PC-9 (cell line): ENCODE results near the gene CFAP251. TPM values are rescaled to one million over a fixed set of nuclear protein-coding genes. Genes with fewer than 3 reads are reported as not detected.

Source experiments
- BruUV-seq: library from RNA; stranded (reverse); fragments of 400-500 nt; replicated peaks from 2 replicates; lab custom pipeline; 2021; lab: Mats Ljungman, UMichigan
- CTCF ChIA-PET: fragments of 300-600 bp; sonication (Branson Sonifier 250); formaldehyde crosslinking; loops from one replicate; lab custom pipeline; 2022; ENCODE audit warnings: antibody characterized with exemption; lab: Charles Lee
- POLR2A ChIA-PET: fragments of 300-600 bp; sonication (Branson Sonifier 250); formaldehyde crosslinking; loops from one replicate; lab custom pipeline; 2022; ENCODE audit warnings: antibody characterized with exemption; ENCODE audit not compliant: unreplicated experiment; lab: Charles Lee
- DNase-seq, 2 experiments: peaks; one replicate each; pipeline versions ENCODE4 v3.0.0 to v3.0.0-alpha.2; 2015 to 2022; ENCODE audit warnings: mixed read lengths in 1 of 2
- H2AFZ ChIP-seq: fragments of 200-600 bp; sonication (generic); 2 replicates; pipeline ENCODE4 v1.8.1; 2017; ENCODE audit warnings: antibody characterized with exemption
- H3F3A ChIP-seq: fragments of 200-600 bp; sonication (generic); 2 replicates; pipeline ENCODE4 v1.8.1; 2017; ENCODE audit warnings: antibody characterized with exemption, mild to moderate bottlenecking, low read depth; ENCODE audit not compliant: insufficient read depth
- H3K27ac ChIP-seq: fragments of 200-600 bp; sonication (generic); 2 replicates; pipeline ENCODE4 v1.6.1; 2016; ENCODE audit warnings: mixed run types
- H3K27me3 ChIP-seq: fragments of 200-600 bp; sonication (generic); 2 replicates; pipeline ENCODE4 v1.6.1; 2016; ENCODE audit warnings: low read depth, mixed run types; ENCODE audit not compliant: insufficient read depth
- H3K36me3 ChIP-seq: fragments of 200-600 bp; sonication (generic); 2 replicates; pipeline ENCODE4 v1.6.1; 2016; ENCODE audit warnings: low read depth, mixed run types
- H3K4me1 ChIP-seq: fragments of 200-600 bp; sonication (generic); replicated peaks from 2 replicates; pipeline ENCODE4 v1.6.1; 2016; ENCODE audit warnings: mixed run types; ENCODE audit not compliant: insufficient read depth
- H3K4me2 ChIP-seq: fragments of 200-600 bp; sonication (generic); 2 replicates; pipeline ENCODE4 v1.6.1; 2017; ENCODE audit warnings: mixed run types
- H3K4me3 ChIP-seq: fragments of 200-600 bp; sonication (generic); 2 replicates; pipeline ENCODE4 v1.6.1; 2016; ENCODE audit warnings: mixed run types
- H3K79me2 ChIP-seq: fragments of 200-600 bp; sonication (generic); 2 replicates; pipeline ENCODE4 v1.6.1; 2017; ENCODE audit warnings: low read depth, mixed run types
- H3K9me2 ChIP-seq: fragments of 200-600 bp; sonication (generic); 2 replicates; pipeline ENCODE4 v1.8.1; 2017; ENCODE audit warnings: mild to moderate bottlenecking; ENCODE audit not compliant: insufficient read depth
- H3K9me3 ChIP-seq: fragments of 200-600 bp; sonication (generic); 2 replicates; pipeline ENCODE4 v1.8.1; 2016; ENCODE audit warnings: low read depth; ENCODE audit not compliant: insufficient read depth
- H4K20me1 ChIP-seq: fragments of 200-600 bp; sonication (generic); 2 replicates; pipeline ENCODE4 v1.8.1; 2017; ENCODE audit not compliant: insufficient read depth
- EZH2 ChIP-seq: fragments of 200-600 bp; sonication (generic); IDR thresholded peaks from 2 replicates; pipeline ENCODE4 v1.8.0; 2017; ENCODE audit warnings: antibody characterized with exemption, low read depth
- intact Hi-C: fragments of 100-400 bp; cut with micrococcal nuclease; formaldehyde crosslinking; loops from one replicate; pipeline ENCODE4 v1.10.0; 2022; ENCODE audit not compliant: unreplicated experiment
- total RNA-seq: library from RNA; stranded (reverse); gene quantifications from 2 replicates; pipeline ENCODE4 v1.2.3, GENCODE V29; 2021
- TF ChIP-seq, protein P1 (sequence below): fragments of 200-600 bp; sonication (generic); conservative IDR thresholded peaks from 2 replicates; pipeline ENCODE4 v1.6.1; 2017; ENCODE audit warnings: mixed run types, antibody characterized with exemption, mild to moderate bottlenecking, moderate library complexity

The CFAP251 gene
- total RNA-seq, 1 experiment from 2014 or later = 4.3 TPM

DNA sequence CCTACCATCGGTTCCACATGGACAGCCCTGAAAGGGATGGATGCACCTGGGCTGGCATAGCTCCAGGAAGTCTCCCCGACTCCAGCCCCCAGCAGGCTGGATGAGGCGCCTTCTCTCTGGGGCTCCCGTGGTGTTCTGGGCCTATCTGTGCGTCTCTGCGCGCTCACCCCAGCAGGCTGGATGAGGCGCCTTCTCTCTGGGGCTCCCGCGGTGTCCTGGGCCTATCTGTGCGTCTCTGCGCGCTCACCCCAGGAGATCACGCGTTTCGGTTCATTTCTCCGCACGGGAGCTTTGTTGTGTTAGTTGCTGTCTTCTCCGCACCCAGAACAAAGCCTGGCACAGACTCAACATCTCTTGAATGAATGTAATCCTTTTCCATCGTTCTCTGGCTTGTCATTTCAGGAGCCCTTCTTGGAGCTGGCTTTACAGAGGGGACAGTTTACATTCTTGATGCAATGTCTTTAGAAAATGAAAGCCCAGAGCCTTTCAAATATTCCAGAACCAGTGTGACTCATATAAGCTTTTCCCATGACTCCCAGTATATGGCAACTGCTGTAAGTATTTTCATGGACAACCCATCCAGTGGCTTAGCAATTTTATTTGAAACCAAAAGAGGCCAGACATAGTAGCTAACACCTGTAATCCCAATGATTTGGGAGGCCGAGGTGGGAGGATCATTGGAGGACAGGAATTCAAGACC is 40.3 kb downstream of the CFAP251 start:
- TF ChIP-seq, protein P1, sequence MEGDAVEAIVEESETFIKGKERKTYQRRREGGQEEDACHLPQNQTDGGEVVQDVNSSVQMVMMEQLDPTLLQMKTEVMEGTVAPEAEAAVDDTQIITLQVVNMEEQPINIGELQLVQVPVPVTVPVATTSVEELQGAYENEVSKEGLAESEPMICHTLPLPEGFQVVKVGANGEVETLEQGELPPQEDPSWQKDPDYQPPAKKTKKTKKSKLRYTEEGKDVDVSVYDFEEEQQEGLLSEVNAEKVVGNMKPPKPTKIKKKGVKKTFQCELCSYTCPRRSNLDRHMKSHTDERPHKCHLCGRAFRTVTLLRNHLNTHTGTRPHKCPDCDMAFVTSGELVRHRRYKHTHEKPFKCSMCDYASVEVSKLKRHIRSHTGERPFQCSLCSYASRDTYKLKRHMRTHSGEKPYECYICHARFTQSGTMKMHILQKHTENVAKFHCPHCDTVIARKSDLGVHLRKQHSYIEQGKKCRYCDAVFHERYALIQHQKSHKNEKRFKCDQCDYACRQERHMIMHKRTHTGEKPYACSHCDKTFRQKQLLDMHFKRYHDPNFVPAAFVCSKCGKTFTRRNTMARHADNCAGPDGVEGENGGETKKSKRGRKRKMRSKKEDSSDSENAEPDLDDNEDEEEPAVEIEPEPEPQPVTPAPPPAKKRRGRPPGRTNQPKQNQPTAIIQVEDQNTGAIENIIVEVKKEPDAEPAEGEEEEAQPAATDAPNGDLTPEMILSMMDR = no peak
- no peak for TF ChIP-seq EZH2
- Histone ChIP-seq H3K79me2 (no peaks in the 10 kb centered on the region), H4K20me1 (no peaks in the 10 kb centered on the region), H3K9me2 (no peaks in the 10 kb centered on the region), H2AFZ (no peak overlapping the region), H3K4me3 (no peak overlapping the region), H3K36me3 (no peaks in the 10 kb centered on the region), H3F3A (no peaks in the 10 kb centered on the region), H3K27me3 (no peaks in the 10 kb centered on the region), H3K4me2 (no peak overlapping the region), H3K4me1 (no peaks in the 10 kb centered on the region), H3K9me3 (no peaks in the 10 kb centered on the region), H3K27ac (no peak overlapping the region)
- ChIA-PET POLR2A (interaction anchor here (0.6 kb wide), 1 partner anchor 37 kb away, joined by 14 read pairs; no protein-coding TSS in a partner anchor), CTCF (interaction anchor here (0.6 kb wide), 1 partner anchor 33 kb away, joined by 3 read pairs; no protein-coding TSS in a partner anchor)
- DNase-seq = no peak
- intact Hi-C loops = no loop called here
- no TSS peak for BruUV-seq

DNA sequence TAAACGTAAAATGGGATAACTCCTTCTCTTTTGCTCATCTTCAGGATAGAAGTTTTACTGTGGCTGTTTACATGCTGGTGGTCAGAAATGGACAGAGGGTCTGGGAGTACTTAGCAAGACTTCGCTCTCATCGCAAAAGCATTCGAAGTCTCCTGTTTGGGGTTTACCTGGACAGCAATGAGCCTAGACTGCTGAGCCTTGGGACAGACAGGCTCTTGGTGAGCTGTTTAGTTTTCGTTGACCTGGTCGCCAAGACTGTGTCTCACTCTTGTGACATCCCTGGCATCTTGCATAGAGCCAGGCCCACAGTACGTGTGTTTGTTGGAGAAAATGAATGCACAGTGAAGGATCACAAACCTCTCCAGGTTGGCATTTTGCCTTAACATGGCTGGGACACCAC is 42.1 kb downstream of the CFAP251 start:
- Histone ChIP-seq H3K27ac (no peak overlapping the region), H3K79me2 (no peaks in the 10 kb centered on the region), H3K4me3 (no peak overlapping the region), H3K9me3 (no peaks in the 10 kb centered on the region), H3K4me1 (no peaks in the 10 kb centered on the region), H3F3A (no peaks in the 10 kb centered on the region), H3K9me2 (no peaks in the 10 kb centered on the region), H4K20me1 (no peaks in the 10 kb centered on the region), H3K4me2 (no peak overlapping the region), H3K27me3 (no peaks in the 10 kb centered on the region), H2AFZ (no peak overlapping the region), H3K36me3 (no peaks in the 10 kb centered on the region)
- POLR2A ChIA-PET = no interaction called here
- BruUV-seq = no TSS peak
- TF ChIP-seq, protein P1 = no peak
- TF ChIP-seq EZH2 = no peak
- DNase-seq = no peak
- intact Hi-C loops = no loop called here
- CTCF ChIA-PET = no interaction called here

DNA sequence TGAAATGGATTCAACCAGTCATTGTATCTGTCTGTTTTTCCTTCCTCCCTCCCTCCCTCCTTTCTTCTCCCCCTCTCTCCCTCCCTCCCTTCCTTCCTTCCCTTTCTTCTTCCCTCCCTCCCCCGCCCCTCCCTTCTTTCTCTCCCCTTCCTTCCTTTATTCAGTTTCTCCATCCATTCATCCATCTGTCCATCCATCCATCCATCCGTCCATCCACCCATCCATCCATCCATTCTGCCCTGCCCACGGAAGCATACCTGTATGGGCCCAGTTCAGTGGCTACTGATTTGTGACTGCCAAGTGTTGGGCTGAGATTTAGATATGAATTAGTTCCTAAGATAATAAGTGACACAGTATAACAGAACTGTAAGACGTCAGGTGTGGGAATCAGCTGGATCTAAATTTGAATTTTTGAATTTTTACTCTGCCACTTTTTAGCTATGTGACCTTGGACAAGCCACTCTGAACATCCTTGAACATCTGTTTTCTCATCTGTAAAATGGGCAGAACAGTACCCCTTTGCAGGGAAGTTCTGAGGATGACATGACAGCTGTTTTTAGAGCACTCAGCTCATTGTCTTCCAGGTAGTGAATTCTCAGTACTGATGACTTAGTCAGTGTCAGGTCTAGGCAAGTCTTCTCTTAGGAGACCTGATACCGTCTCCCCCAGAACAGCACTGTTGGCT is 42.9 kb downstream of the CFAP251 start:
- DNase-seq = no peak
- Histone ChIP-seq H3K79me2 (no peaks in the 10 kb centered on the region), H3K27ac (no peak overlapping the region), H3F3A (no peaks in the 10 kb centered on the region), H2AFZ (no peak overlapping the region), H3K4me1 (no peaks in the 10 kb centered on the region), H3K4me2 (no peak overlapping the region), H3K4me3 (no peak overlapping the region), H3K27me3 (no peaks in the 10 kb centered on the region), H3K9me3 (no peaks in the 10 kb centered on the region), H3K9me2 (no peaks in the 10 kb centered on the region), H3K36me3 (no peaks in the 10 kb centered on the region), H4K20me1 (no peaks in the 10 kb centered on the region)
- POLR2A ChIA-PET = interaction anchor here (0.7 kb wide), 1 partner anchor 1310 kb away, joined by 3 read pairs; no protein-coding TSS in a partner anchor
- CTCF ChIA-PET = interaction anchor here (0.5 kb wide), 1 partner anchor 92 kb away, joined by 3 read pairs; no protein-coding TSS in a partner anchor
- intact Hi-C loops = no loop called here
- TF ChIP-seq EZH2 = no peak
- TF ChIP-seq, protein P1 = no peak
- BruUV-seq = no TSS peak
